ENCODE data around the gene MTHFS. TPM values are rescaled to one million over a fixed set of nuclear protein-coding genes. Genes with fewer than 3 reads are reported as not detected.

MTHFS gene
- total RNA-seq, 4 donors from 2014 or later = 6.9 to 16.9 (median 16.3) TPM

DNA sequence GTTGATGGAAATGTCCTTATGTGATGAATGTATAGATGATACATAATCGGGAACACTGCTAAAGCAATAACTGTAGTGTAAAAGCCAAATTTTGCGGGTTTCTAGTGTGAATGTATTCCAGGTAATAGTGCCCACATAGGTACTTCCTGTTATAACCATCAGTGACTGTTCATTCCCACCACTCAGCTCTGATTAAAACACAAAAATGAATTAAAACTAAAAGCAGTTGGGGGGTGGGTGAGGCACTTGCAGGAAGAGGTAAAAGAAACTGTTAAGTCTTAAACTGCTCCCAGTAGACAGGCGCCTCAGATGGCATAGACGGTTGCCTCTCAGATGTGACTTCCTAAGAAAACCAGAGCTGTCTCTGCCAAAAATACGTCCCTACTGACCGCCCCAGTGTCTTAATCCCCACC, 893 bp upstream of the MTHFS start:
- DNase-seq (ENCODE audit: low spot score in 2 of 2) = no peak
- no peaks in the 10 kb centered on the region for H3K9me3 ChIP-seq
- H3K27me3 ChIP-seq = no peaks in the 10 kb centered on the region
- 76 to 85% methylated on average over 6 of the region's 6 CpGs for WGBS, 2 donors
- peak overlapping the region in 3 of 4 donors; percentile 7 to 96 (median 94) for H3K27ac ChIP-seq
- H3K4me1 ChIP-seq = peaks cover 0 to 11% (median 0%) of the 10 kb centered on the region in 4 donors
- TF ChIP-seq, protein P1, sequence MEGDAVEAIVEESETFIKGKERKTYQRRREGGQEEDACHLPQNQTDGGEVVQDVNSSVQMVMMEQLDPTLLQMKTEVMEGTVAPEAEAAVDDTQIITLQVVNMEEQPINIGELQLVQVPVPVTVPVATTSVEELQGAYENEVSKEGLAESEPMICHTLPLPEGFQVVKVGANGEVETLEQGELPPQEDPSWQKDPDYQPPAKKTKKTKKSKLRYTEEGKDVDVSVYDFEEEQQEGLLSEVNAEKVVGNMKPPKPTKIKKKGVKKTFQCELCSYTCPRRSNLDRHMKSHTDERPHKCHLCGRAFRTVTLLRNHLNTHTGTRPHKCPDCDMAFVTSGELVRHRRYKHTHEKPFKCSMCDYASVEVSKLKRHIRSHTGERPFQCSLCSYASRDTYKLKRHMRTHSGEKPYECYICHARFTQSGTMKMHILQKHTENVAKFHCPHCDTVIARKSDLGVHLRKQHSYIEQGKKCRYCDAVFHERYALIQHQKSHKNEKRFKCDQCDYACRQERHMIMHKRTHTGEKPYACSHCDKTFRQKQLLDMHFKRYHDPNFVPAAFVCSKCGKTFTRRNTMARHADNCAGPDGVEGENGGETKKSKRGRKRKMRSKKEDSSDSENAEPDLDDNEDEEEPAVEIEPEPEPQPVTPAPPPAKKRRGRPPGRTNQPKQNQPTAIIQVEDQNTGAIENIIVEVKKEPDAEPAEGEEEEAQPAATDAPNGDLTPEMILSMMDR (IDR thresholded peaks at IDR 0.05) = no peak
- TF ChIP-seq POLR2A (IDR thresholded peaks at IDR 0.05) (no peak), EP300 (IDR thresholded peaks at IDR 0.05) (no peak)
- peak overlapping the region in 1 of 4 donors; percentile 93 for H3K4me3 ChIP-seq
- H3K36me3 ChIP-seq = peaks cover 0 to 5% (median 0%) of the 10 kb centered on the region in 3 donors

DNA sequence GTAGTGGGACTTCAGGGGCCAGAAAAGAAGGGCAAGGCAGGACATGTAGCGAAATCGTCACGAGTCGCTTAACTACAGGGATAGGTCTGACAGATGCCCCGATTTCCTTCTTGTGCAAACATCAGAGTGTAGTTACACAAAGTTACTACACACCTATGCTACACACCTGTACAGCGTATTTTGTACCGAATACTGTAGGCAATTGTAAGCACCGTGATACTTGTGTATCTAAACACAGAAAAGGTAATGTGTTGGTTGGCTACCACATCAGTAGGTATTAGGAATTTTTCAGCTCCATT, 515 bp upstream of the MTHFS start:
- TF ChIP-seq POLR2A (IDR thresholded peaks at IDR 0.05) (no peak), EP300 (IDR thresholded peaks at IDR 0.05) (no peak)
- TF ChIP-seq, protein P1 (IDR thresholded peaks at IDR 0.05) = no peak
- Histone ChIP-seq H3K36me3 (peaks cover 0 to 9% (median 0%) of the 10 kb centered on the region in 3 donors), H3K9me3 (no peaks in the 10 kb centered on the region), H3K27ac (peak overlapping the region; percentile 92 to 96 (median 94)), H3K4me1 (peaks cover 0 to 11% (median 0%) of the 10 kb centered on the region in 4 donors), H3K27me3 (no peaks in the 10 kb centered on the region), H3K4me3 (peak overlapping the region; percentile 86 to 95 (median 90))
- WGBS, 2 donors = 43 to 50% methylated on average over 8 of the region's 8 CpGs
- DNase-seq (ENCODE audit: low spot score in 2 of 2) = peak in 1 of 2 donors; percentile 20

DNA sequence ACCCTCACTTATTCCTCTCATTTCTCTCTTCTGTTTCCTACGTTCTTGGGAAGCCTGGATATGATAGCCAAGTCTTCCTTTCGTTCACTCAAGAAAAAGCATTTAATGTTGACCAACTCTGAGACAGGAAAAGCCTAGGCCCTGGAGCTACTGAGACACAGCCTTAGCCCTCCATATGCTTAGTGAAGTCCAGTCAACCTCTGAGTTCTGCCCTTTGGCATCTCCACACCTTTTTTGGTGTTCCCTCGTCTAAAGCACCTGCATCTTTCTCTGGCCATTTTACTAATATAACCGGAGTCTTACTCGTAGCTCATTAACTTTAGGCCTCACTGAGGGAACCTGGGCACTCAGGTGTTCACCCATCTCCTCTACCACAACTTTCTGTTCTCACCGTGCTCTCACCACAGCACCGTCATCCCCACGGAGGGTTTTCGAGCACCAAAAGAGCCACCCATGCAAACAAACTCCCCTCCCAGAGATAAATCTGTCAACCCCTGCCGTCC, 632 bp downstream of the MTHFS start:
- TF ChIP-seq POLR2A (IDR thresholded peaks at IDR 0.05) (no peak), EP300 (IDR thresholded peaks at IDR 0.05) (no peak)
- TF ChIP-seq, protein P1 (IDR thresholded peaks at IDR 0.05) = no peak
- WGBS, 2 donors = 21 to 22% methylated on average over 10 of the region's 10 CpGs
- Histone ChIP-seq H3K36me3 (peaks cover 0 to 11% (median 0%) of the 10 kb centered on the region in 3 donors), H3K9me3 (no peaks in the 10 kb centered on the region), H3K27me3 (no peaks in the 10 kb centered on the region), H3K4me3 (peak overlapping the region; percentile 86 to 95 (median 90)), H3K27ac (peak overlapping the region; percentile 92 to 96 (median 94)), H3K4me1 (peaks cover 0 to 11% (median 0%) of the 10 kb centered on the region in 4 donors)
- DNase-seq (ENCODE audit: low spot score in 2 of 2) = no peak

DNA sequence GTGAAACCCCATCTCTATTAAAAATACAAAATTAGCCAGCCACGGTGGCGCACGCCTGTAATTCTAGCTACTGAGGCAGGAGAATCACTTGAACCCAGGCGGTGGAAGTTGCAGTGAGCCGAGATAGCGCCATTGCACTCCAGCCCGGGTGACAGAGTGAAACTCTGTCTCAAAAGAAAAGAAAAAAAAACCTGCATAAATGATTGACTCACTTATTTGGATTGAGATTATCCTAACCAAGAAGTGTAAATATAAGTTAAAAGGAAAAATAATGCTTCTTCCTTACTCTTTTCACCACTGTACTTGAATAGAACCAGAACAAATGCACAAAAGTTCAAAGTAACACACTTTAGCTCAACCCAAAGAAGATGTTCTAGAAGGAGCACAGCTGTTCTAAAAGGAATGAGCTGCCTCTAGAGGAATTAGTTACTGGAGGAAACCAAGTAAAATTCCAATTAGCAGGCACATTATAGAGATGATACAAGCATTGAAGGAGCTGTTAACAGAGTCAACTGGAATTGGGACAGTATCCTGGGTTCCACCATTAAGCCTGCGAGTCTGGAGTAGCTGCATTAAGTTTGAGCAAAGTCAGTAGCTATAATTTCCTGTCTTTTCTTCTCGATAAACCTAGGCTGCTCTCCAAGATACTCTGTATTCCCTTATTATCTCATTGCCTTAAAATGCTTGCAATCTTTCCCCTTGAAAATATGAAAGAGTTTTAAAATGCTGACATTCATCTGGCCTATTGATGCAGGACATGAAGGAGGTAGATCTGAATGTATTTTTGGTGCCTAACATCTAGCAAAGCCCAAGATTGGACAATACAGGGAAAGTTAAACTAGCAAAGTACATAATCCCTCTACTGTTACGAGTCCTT, 9.5 kb downstream of the MTHFS start:
- Histone ChIP-seq H3K4me3 (no peak overlapping the region), H3K27me3 (no peaks in the 10 kb centered on the region), H3K4me1 (no peaks in the 10 kb centered on the region), H3K9me3 (no peaks in the 10 kb centered on the region), H3K36me3 (peaks cover 0 to 38% (median 3%) of the 10 kb centered on the region in 3 donors), H3K27ac (no peak overlapping the region)
- TF ChIP-seq, protein P1 (IDR thresholded peaks at IDR 0.05) = no peak
- TF ChIP-seq EP300 (IDR thresholded peaks at IDR 0.05) = no peak
- TF ChIP-seq POLR2A (IDR thresholded peaks at IDR 0.05) = no peak
- DNase-seq (ENCODE audit: low spot score in 2 of 2) = no peak
- WGBS, 2 donors = 79% methylated on average over 10 of the region's 10 CpGs

DNA sequence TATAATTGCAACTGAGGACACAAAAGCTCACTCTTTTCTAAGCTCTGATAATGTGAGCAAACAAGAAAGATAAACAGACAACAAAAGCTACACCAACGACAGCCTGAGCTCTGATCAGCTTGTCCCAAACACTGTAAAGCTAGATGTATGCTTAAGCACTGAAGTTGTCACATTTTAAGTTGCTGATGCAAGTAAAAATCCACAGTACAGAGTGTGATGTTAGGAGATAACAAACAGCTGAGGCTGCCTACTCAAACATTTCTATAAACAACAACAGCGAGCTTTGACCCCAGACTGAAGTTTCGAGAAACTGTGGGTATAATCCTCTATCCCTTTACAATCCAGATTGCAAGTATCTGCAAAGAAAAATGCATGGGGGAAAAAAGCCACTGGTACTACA, 10.7 kb downstream of the MTHFS start:
- no peaks in the 10 kb centered on the region for H3K9me3 ChIP-seq
- DNase-seq (ENCODE audit: low spot score in 2 of 2) = no peak
- no peak overlapping the region for H3K4me3 ChIP-seq
- no peak for TF ChIP-seq POLR2A (IDR thresholded peaks at IDR 0.05)
- no peak for TF ChIP-seq EP300 (IDR thresholded peaks at IDR 0.05)
- TF ChIP-seq, protein P1 (IDR thresholded peaks at IDR 0.05) = no peak
- peaks cover 0 to 48% (median 3%) of the 10 kb centered on the region in 3 donors for H3K36me3 ChIP-seq
- 63 to 69% methylated on average over 3 of the region's 3 CpGs for WGBS, 2 donors
- H3K4me1 ChIP-seq = no peaks in the 10 kb centered on the region
- no peaks in the 10 kb centered on the region for H3K27me3 ChIP-seq
- no peak overlapping the region for H3K27ac ChIP-seq
